DOHH2 (cell line): ENCODE measurements around the gene NTNG2.

Experiments used
- H3F3A ChIP-seq: fragments of 200-600 bp; sonication (generic), shearing (Covaris generic); 2 replicates; pipeline ENCODE4 v1.6.0; 2016; ENCODE audit warnings: antibody characterized with exemption, mild to moderate bottlenecking; ENCODE audit not compliant: control insufficient read depth, insufficient read depth
- H3K27ac ChIP-seq: fragments of 200-600 bp; sonication (generic); 2 replicates; pipeline ENCODE4 v1.5.1; 2014; ENCODE audit warnings: low read depth, mild to moderate bottlenecking, low read length, moderate library complexity
- H3K27me3 ChIP-seq: fragments of 200-600 bp; sonication (generic); 2 replicates; pipeline ENCODE4 v1.6.1; 2014; ENCODE audit warnings: mild to moderate bottlenecking, low read length, mixed read lengths; ENCODE audit not compliant: control insufficient read depth
- H3K36me3 ChIP-seq: fragments of 200-600 bp; sonication (generic); 2 replicates; pipeline ENCODE4 v1.6.1; 2014; ENCODE audit warnings: mild to moderate bottlenecking, low read length, moderate library complexity, mixed read lengths; ENCODE audit not compliant: control insufficient read depth
- H3K4me1 ChIP-seq: fragments of 200-600 bp; sonication (generic); 2 replicates; pipeline ENCODE4 v1.6.1; 2014; ENCODE audit warnings: mild to moderate bottlenecking, low read length, mixed read lengths; ENCODE audit not compliant: control insufficient read depth
- H3K4me2 ChIP-seq: fragments of 200-600 bp; sonication (generic); 2 replicates; pipeline ENCODE4 v1.6.0; 2014; ENCODE audit warnings: mild to moderate bottlenecking, low read length, moderate library complexity
- H3K4me3 ChIP-seq: fragments of 200-600 bp; sonication (generic); 2 replicates; pipeline ENCODE4 v1.5.1; 2014; ENCODE audit warnings: mild to moderate bottlenecking, low read length, mixed read lengths
- H3K79me2 ChIP-seq: fragments of 200-600 bp; sonication (generic); 2 replicates; pipeline ENCODE4 v1.6.1; 2014; ENCODE audit warnings: mild to moderate bottlenecking, low read length, mixed read lengths; ENCODE audit not compliant: control insufficient read depth
- H3K9me2 ChIP-seq: fragments of 200-600 bp; sonication (generic); replicated peaks from 2 replicates; pipeline ENCODE4 v1.6.1; 2014; ENCODE audit warnings: mild to moderate bottlenecking, low read length, mixed read lengths; ENCODE audit not compliant: control insufficient read depth
- H3K9me3 ChIP-seq: fragments of 200-600 bp; sonication (generic); 2 replicates; pipeline ENCODE4 v1.6.1; 2014; ENCODE audit warnings: antibody characterized with exemption, low read length, mixed read lengths; ENCODE audit not compliant: control insufficient read depth, insufficient read depth
- H4K20me1 ChIP-seq: fragments of 200-600 bp; sonication (generic); 2 replicates; pipeline ENCODE4 v1.6.0; 2014; ENCODE audit warnings: low read depth, mild to moderate bottlenecking, antibody characterized with exemption, low read length, moderate library complexity; ENCODE audit not compliant: control insufficient read depth, insufficient read depth
- EZH2phosphoT487 ChIP-seq: fragments of 200-600 bp; sonication (generic); IDR thresholded peaks from 2 replicates; pipeline ENCODE4 v1.6.1; 2017; ENCODE audit warnings: borderline replicate concordance, mild to moderate bottlenecking, antibody characterized with exemption, low read length, moderate library complexity, mixed read lengths
- TF ChIP-seq, protein P1 (sequence below): fragments of 200-600 bp; sonication (generic); IDR thresholded peaks from one replicate; pipeline ENCODE4 v1.5.1; 2014; ENCODE audit warnings: antibody characterized with exemption, mild to moderate bottlenecking, low read depth, low read length; ENCODE audit not compliant: poor library complexity, severe bottlenecking

NTNG2 gene

DNA sequence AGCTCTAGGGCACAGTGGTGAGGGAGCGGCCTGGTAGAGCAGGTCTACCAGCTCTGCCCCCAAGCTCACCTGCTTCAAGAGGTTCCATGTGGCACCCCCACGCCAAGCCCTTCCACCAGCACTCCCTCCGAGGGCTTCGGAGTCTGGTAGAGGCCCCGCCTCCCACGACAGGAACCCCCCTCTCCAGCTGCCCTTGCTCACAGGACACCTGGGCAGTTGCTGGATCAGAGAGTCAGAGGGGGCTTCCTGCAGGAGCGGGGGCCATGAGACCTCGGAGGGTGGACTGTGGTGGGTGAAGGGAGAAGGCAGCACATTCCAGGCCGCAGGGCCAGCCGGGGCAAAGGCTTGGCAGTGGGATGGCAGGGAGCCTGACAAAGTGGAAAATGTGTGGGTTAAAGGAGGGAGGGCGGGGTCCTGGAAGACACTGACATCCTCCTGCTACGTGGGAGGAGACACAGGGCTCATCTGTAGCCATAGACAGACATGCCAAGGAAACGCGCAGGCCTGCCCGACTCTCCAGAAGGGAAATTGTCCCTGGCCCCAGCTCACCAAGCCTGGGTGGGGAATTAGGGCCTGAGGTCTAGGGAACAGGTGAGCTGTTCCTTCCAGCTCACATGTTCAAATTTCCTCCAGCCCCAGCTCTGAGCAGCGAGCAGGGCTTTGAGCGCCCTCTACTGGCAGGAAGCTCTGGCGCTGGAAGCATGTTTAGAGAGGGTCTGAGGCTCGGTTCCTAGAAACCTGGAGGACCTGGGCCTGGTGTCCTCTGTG lies 74.2 kb downstream of the NTNG2 start:
- H3K4me2 ChIP-seq, result no peak overlapping the region
- H3K27ac ChIP-seq, result no peak overlapping the region
- TF ChIP-seq, protein P1, sequence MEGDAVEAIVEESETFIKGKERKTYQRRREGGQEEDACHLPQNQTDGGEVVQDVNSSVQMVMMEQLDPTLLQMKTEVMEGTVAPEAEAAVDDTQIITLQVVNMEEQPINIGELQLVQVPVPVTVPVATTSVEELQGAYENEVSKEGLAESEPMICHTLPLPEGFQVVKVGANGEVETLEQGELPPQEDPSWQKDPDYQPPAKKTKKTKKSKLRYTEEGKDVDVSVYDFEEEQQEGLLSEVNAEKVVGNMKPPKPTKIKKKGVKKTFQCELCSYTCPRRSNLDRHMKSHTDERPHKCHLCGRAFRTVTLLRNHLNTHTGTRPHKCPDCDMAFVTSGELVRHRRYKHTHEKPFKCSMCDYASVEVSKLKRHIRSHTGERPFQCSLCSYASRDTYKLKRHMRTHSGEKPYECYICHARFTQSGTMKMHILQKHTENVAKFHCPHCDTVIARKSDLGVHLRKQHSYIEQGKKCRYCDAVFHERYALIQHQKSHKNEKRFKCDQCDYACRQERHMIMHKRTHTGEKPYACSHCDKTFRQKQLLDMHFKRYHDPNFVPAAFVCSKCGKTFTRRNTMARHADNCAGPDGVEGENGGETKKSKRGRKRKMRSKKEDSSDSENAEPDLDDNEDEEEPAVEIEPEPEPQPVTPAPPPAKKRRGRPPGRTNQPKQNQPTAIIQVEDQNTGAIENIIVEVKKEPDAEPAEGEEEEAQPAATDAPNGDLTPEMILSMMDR, result peak; percentile 98
- TF ChIP-seq EZH2phosphoT487, result no peak

DNA sequence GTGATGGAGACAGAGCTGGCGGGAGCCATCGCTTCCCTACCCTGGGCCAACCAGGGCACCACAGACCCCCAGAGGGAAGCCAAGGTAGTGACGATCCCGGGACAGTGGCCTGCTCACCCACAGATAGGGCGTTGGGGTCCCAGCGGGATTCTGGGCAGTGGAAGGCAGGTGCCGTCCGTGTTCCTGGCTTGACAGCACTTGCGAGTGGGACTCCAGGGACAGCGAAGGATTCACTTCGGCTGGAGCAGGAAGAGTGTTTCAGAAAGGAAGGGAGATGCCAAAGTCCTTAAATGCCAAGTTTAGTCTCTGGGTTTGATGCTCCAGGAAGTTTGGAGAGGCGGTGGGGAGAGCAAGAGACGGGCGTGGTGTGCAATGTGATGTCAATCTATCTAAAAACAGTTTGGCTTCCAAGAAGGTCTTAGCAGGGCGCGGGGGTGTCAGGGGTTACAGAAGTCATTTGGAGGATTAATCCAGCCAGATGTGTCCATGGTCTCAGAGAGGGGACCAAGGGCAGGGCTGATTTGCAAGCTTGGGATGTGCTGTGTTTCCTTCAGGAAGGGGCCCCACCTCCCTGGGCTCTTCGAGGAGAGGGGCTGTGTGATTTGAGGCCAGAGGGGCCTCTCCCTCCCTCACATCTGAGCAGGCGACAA lies 74.9 kb downstream of the NTNG2 start:
- Histone ChIP-seq H3K4me1 (peaks cover 12% of the 10 kb centered on the region), H3F3A (no peaks in the 10 kb centered on the region), H3K27ac (no peak overlapping the region), H3K27me3 (peaks cover 24% of the 10 kb centered on the region), H4K20me1 (peaks cover 5% of the 10 kb centered on the region), H3K9me3 (no peaks in the 10 kb centered on the region), H3K9me2 (no peaks in the 10 kb centered on the region), H3K79me2 (no peaks in the 10 kb centered on the region), H3K4me3 (no peak overlapping the region), H3K4me2 (no peak overlapping the region), H3K36me3 (no peaks in the 10 kb centered on the region)
- TF ChIP-seq EZH2phosphoT487, result no peak
- TF ChIP-seq, protein P1, result peak; percentile 49

More for the DNA sequence above, 74.2 kb downstream of the NTNG2 start:
- Histone ChIP-seq H4K20me1 (peaks cover 5% of the 10 kb centered on the region), H3F3A (no peaks in the 10 kb centered on the region), H3K27me3 (peaks cover 22% of the 10 kb centered on the region), H3K4me3 (no peak overlapping the region), H3K9me2 (no peaks in the 10 kb centered on the region), H3K9me3 (no peaks in the 10 kb centered on the region), H3K4me1 (peaks cover 6% of the 10 kb centered on the region), H3K36me3 (no peaks in the 10 kb centered on the region), H3K79me2 (no peaks in the 10 kb centered on the region)

DNA sequence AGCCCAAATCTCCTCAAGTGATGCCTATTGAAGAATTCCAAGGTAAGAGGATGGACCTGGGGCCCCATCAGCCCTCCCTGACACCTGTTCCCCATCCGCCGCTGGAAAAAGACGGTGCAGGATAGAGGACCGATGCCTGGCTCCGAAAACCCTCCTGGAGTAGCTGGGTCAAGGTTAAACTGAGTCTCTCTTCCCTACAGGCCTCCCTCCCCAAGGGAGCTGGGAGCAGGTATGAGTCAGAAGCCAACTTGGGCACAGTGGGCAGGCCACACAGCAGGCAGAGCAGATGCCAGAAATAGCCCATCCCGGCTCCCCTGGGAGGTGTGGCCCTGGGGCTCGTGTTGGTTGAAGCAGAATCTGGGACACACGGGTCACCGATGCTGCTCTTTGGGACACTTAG lies 75.6 kb downstream of the NTNG2 start:
- Histone ChIP-seq H3K9me3 (no peaks in the 10 kb centered on the region), H3K4me3 (no peak overlapping the region), H3K27ac (no peak overlapping the region), H3K79me2 (no peaks in the 10 kb centered on the region), H3K4me2 (no peak overlapping the region), H4K20me1 (peaks cover 5% of the 10 kb centered on the region), H3F3A (no peaks in the 10 kb centered on the region), H3K9me2 (no peaks in the 10 kb centered on the region), H3K27me3 (peaks cover 28% of the 10 kb centered on the region), H3K36me3 (no peaks in the 10 kb centered on the region), H3K4me1 (peaks cover 15% of the 10 kb centered on the region)
- no peak for TF ChIP-seq EZH2phosphoT487
- TF ChIP-seq, protein P1, result no peak
